T-helper 1 cell treated with Interleukin-12 subunit alpha and Interleukin-12 subunit beta and Interleukin-4 antibody, amounts not matched to agents 30 ng/mL and 1 ng/mL, for 36 hours (primary cell): ENCODE measurements around the gene PKDCC. TPM values are rescaled to one million over a fixed set of nuclear protein-coding genes. Genes with fewer than 3 reads are reported as not detected.
"Not testable (repeated sequence)": the region's sequence is repeated elsewhere in the genome, so short reads cannot be mapped to it uniquely, and the experiment has no call there.

Experiments used
- intact Hi-C: fragments of 100-400 bp; cut with micrococcal nuclease; formaldehyde crosslinking; loops from one replicate; pipeline ENCODE4 v1.15.1; 2024
- total RNA-seq: library from RNA; stranded (reverse); gene quantifications from 2 replicates; pipeline ENCODE4 v1.2.3, GENCODE V29; 2022

The PKDCC gene
- total RNA-seq, 1 donor from 2014 or later = not detected

GRCh38 chr2:42030200-42030759 lies 17.5 kb upstream of the PKDCC start:
- intact Hi-C loops = no loop called here

- intact Hi-C loops = no loop called here
Measured at GRCh38 chr2:42030829-42031228, 17.0 kb upstream of the PKDCC start.

DNA sequence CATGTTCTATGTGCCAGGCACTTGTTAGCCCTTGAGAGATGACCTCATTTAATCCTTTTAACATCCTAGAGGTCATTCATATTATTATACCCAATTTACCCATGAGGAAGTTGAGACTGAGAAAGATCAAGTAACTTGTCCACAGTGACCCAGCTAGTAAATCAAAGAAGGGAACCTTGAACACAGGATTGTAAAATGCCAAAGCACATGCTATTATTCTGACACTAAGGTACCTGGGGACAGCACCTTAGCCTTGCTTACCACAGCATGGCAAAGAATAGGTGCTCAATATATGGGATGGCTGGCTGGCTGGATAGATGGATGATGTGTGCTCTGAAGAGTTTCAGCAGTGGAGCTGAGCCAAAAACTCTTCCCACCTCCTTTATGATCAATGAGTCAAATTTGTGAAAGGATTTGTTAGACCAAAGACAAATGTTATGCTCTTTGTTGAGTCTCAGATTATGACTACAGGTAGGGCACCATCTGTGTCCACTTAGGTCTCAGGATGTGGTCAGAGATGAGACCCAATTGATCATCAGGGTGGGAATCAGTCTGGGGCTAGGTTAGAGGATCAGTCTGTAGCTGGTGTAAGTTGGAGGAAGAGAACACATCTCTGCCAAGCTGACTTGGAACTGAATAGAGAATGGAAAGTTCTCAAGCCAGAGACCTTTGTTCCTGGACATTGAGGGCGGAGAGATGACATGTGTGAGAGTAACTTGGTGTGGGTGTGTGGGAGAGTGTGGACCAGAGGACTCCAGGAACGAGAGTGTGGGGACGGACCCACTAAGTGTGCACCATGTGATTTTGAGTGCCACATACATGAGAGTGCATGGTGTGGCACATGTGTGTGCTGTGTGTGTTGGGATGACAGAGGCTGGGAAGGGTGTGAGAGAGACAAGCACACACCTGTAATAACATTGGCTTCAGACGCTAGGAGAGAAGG lies 16.3 kb upstream of the PKDCC start:
- intact Hi-C loops = no loop called here

DNA sequence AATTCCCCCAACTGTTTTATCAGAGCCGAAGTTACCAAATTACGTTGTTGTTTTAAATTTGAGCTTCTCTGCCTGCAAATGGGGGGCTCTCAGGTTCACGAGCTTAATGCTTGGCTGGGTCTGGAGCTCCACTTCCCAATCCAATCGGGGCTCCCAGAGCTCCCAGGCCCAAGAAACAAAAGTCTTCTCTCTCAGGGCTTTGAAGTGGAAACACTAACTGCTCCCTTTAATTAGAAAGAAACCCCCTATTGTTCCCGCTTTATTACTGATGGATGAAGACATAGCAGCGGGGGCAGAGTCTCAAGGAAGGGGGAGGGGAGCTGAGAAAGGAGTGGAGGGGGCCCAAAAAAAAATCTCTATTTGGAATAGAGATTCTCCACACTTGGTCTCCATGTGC lies 15.6 kb upstream of the PKDCC start:
- intact Hi-C loops = no loop called here

- intact Hi-C loops = no loop called here
Measured at GRCh38 chr2:42032745-42033144, 15.1 kb upstream of the PKDCC start.

DNA sequence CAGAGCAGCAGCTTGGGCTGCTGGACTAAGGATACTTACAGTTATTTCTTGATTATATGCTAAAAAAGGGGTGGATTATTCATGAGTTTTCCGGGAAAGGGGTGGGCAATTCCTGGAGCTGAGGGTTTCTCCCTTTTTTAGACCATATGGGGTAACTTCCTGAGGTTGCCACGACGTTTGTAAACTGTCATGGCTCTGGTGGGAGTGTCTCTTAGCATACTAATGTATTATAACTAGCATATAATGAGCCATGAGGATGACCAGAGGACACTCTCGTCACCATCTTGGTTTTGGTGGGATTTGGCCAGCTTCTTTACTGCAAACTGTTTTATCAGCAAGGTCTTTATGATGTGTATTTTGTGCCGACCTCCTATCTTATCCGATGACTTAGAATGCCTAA lies 13.7 kb upstream of the PKDCC start:
- intact Hi-C loops = not testable (repeated sequence)

GRCh38 chr2:42035241-42035640 lies 12.6 kb upstream of the PKDCC start:
- intact Hi-C loops = no loop called here

- intact Hi-C loops = no loop called here
Measured at GRCh38 chr2:42036413-42036812, 11.4 kb upstream of the PKDCC start.

DNA sequence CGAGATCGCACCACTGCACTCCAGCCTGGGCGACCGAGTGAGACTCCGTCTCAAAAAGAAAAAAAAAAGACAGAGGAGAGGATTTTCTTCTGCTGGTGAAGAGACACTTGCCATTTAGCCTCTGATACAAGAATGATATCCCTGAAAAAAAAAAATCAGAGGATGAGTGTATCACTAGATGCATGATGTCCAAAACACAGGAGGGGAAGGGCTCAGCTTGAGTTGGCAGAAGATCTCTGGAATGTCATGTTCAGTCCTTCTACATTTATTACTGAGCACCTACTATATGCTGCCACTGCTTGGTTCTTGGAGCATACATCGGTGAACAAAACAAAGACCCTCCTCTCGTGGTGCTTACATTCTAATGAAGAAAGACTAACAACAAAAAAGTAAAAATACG lies 10.9 kb upstream of the PKDCC start:
- intact Hi-C loops = no loop called here

- intact Hi-C loops = no loop called here
Measured at GRCh38 chr2:42040643-42041278, 7.1 kb upstream of the PKDCC start.

DNA sequence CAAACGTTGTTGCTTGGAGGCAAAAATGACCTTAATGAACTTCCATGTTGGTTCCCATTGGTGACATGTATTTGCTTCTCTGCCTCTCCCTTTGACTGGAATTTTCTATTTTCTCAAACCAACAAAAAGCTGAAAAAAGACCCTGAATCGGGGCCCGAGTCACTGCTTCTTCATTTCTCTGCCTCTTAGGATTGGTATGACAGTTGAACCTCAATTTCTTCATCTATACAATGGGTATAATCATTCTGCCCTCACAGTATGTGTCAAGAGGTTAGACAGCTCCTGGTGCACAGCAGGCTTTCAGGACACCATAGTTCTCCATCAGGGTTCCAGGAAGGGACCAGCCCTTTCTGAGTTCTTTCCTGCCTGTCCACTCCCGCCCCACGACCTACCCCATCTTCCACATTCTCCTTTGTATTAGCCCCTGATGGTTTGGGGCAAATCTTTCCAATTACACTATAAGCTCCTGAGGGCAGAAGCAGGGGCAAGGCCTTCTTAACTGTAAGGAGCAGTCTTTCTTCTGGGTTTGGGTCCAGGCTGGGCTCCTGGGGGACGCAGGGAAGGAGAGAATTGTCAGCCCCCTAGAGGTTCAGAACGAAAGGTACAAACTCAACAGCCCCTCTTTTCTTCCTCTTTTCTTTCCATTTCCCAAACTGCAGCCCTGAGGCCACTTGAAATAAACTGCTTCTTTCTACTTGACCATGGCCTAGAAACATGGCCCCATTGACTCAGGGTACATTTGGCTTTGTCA lies 6.3 kb upstream of the PKDCC start:
- intact Hi-C loops = no loop called here

DNA sequence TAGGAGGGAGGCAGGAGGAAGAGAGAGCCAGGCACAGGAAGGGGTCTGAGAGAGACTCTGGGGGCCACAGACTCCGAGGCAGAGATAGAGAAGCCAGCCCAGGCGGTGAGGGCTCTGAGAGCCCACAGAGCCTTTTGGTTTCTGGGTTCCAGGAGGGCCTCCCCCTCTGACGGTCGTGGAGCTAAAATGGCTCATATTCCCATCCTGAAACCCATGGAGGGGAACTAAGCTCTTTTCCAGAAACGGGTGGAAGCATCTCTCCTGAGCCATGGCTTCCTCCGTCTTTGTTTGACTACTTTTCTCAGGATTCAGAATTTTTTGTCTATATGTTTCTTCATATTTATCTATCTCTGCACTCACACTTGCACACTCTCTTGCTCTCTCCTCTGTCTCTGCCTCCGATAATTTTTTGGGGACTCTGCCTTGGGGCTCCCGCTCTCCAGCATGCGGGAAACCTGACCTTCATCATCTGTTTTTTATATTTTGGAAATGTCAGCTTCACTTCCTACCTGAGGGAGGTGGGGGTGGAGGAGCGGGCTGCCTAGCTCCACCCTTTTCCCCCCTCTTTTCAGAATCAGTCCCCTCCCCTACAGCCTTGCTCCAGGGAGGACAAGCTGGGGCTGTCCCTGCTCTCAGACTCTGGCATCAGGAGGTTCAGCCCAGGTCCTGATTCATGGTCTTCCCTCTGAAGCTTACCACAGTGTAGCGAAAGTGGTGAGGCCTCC lies 5.0 kb upstream of the PKDCC start:
- intact Hi-C loops = no loop called here

DNA sequence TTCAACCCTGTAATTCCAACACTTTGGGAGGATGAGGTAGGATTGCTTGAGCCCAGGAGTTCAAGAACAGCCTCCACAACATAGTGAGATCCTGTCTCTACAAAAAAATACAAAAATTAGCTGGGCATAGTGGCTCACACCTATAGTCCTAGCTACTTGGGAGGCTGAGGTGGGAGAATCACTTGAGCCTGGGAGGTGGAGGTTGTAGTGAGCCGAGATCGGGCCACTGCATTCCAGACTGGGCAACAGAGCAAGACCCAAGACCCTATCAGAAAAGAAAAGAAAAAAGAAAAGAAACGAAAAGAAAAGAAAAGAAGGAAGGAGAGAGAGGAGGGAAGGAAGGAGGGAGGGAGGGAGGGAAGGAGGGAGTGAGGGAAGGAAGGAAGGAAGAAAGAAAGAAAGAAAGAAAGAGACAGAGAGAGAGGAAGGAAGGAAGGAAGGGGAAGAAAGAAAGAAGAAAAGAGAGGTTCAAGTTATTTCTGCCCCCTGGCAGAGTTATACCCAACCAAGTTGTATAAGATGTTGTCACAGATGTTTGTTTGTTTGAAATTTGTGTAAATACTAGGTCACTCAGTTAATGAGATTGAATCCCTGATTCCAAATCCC lies 3.9 kb upstream of the PKDCC start:
- intact Hi-C loops = no loop called here

GRCh38 chr2:42044939-42045338 lies 2.9 kb upstream of the PKDCC start:
- intact Hi-C loops = no loop called here

DNA sequence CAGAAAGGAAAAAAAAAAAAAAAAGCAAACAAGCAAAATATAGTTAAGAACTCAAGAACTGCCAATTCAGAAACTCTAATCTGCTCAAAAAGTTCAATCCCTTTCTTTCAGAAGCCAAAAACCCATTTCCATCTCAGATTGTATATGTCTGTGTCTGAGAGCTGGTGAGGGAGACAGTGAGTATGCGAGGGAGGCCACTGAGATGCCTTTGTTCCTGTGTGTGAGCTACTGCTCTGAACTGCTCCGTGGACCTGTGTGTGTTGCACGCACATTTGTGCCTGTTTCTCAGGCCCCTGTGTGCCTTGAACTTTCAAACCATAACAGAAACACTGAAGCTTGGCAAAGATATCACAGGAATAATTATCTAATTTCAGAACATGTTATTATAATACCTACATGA lies 2.5 kb upstream of the PKDCC start:
- intact Hi-C loops = no loop called here

- intact Hi-C loops = no loop called here
Measured at GRCh38 chr2:42045848-42046748, 1.7 kb upstream of the PKDCC start.

DNA sequence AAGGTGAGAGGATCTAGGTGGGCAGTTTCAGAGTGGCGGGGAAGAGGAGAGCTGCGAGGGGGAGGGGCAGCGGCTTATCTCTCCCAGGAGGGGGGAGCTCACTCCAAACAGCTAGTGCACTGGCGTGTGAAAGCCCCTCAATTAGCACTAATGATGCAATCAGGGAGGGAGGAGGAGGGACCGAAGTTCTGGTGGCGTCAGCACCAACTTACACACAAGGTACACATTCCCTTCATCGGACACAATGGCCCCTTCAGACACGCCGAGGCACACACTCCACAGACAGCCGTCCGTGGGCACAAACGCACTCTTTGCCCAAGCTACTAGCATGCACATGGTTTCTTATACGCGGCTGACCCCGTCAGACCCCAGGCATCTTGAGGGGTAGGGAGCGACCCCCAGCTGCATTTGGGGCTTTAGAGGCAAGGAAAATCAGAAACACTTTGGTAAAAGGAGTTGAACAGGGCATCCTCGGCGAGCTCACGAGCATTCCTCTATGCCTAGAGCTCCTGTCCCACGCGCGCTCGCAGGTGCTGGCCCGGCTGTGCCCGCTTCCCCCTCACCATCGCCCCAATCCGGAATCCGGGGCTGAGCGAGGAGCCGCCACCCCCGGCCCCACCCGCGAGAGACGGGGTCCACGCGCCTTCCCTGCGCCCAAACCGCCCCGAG lies 868 bp upstream of the PKDCC start:
- intact Hi-C loops = loop anchor here (1.0 kb wide), 1 partner anchor 207 kb away; no protein-coding TSS in a partner anchor

DNA sequence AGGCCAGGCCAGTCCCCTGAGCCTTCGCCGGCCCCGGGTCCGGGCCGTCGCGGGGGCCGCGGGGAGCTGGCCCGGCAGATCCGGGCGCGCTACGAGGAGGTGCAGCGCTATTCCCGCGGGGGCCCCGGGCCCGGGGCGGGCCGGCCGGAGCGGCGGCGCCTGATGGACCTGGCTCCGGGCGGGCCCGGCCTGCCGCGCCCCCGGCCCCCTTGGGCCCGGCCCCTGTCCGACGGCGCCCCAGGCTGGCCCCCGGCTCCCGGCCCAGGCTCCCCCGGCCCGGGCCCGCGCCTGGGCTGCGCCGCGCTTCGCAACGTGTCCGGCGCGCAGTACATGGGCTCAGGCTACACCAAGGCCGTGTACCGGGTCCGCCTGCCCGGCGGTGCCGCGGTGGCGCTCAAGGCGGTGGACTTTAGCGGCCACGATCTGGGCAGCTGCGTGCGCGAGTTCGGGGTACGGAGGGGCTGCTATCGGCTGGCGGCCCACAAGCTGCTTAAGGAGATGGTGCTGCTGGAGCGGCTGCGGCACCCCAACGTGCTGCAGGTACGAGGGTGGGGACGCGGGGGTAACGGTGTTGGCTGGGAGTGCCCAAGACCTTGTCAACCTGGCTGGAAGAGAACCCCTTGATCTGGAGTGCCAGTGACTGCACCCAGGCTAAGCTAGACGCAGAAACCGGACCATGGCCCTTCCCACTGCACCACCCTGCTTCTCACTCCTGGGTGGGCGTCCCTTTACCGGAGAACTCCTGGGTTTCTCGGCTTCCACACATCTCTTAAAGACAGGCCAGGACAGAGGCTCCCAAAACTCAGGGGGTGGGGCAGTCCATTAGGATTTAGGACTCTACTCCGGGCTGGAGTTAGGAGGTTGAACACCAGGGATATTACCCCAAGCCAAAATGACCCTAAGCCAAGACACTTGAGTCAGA lies 739 bp downstream of the PKDCC start:
- intact Hi-C loops = no loop called here
